DMS79 treated with DMSO at 0.1 percent for 48 hours (cell line): Measurements from ENCODE around the gene RNF220.
A peak's percentile ranks its signal among the peaks of the same experiment; 100 is the strongest.

Experiments
- DNase-seq: peaks from one replicate; lab custom pipeline; 2025; lab: John Stamatoyannopoulos, UW

The RNF220 gene

GRCh38 chr1:44587796-44588460 lies 182.9 kb downstream of the RNF220 start:
- no peak for DNase-seq

DNA sequence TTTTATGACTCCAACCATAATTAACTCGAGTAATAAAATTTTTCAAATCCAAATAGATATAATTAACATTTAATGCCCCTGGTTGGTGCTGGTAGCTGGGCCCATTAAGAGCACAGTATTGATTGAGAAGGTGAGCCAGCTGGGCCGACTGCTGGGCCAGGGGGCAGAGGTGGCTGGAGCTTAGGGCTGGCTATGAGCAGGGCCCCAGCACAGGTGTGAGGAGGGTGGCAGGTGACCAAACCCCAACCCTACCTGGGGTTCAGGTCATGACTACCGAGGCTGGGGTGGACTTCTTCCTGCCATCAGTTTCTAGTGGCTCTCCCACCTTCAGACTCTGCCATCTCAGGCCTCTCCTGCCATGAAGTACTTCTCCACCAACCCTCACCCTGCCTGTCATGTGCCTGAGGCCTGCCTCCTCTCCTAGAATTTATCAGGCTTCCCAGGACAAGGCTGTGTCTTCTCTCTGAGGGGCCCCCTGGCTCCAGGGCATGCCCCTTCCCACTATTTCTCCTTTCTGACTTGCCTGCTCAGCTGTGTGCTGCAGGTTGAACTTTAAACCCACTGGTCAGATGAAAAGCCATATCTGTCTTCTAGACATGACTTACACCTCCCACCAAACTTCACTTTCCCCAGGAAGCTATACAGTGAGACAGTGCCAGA lies 183.6 kb downstream of the RNF220 start:
- no peak for DNase-seq

DNA sequence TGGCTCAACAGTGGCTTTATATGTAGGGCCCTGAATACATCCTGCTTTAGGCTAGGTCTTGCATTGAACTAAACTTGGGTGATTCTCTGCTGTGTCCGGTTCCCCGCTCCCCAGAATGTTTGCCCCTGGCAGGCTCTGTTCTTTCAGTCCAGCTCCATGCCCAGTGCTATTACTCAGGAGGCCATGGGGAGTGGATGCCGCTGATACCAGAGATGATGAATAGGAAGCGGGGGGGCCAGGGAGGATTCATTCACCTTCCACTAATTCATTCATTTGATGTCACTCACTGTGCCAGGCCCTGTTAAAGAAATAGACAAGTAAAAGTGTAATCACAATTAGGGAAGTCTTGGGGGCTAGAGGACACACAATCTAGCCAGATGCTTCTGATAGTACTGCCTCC lies 185.4 kb downstream of the RNF220 start:
- DNase-seq = no peak

GRCh38 chr1:44591381-44591780 lies 186.3 kb downstream of the RNF220 start:
- DNase-seq = no peak

DNA sequence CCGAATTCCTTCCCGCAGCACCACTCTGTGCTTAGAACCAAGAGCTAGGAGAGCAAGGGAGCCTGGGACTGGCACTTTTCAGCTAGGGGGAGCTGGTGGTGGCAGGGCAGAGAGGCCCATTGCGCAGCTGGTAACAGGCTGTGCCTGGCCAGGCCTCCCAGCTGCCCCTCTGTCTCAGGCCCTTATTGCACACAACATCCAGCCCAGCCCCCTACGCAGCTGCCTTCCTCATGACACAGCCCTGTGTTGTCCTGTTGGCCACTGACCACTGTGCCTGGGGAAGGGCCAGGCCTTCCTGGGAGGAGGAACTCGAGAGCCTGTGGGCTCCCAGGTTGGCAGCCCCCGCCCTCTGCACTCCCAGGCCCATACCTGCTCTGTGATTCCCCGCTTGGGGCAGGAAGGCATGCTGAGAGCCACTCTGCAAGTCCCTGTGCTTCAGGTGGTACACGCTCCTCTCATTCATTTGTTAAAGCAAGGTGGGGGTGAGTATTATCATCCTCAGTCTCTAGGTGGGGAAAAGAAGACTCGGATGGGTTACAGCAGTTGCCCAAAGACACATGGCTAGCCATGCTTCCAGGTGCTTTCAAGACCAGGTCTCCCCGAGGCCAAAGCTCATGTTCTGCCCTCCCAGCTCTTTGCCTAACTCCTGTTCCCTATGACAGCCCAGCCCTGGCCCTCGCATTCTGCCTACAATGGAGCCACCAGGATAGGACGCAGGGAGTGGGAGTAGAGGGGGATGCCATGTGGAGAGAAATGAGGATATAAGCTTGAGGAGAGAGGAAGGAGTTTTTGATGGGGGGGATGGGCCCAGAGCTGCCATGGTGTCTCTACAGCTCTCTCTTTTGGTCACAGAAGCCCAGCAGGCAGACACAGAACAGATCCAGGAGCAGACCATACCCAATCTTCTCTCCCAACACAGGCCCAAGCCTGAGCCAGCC lies 187.4 kb downstream of the RNF220 start:
- DNase-seq = no peak

DNA sequence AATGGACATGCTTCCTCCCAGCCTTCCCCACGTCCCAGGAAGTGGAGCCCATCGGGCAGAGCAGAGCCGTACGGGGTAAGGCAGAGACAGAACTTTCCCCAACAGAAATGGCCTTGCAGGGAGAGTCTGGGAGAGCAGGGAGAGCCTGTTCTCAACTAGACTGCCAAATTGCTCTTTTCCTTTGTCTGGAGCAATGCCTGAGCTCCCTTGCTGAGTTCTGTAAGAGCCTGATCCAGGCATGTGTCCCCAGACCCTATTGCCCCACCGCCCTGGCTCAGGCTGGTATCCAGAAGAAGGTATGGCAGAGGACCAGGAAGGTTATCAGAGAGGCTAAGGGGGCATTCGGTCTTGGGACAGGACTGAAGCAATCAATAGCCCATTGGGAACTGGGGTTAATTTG lies 189.3 kb downstream of the RNF220 start:
- DNase-seq = no peak

DNA sequence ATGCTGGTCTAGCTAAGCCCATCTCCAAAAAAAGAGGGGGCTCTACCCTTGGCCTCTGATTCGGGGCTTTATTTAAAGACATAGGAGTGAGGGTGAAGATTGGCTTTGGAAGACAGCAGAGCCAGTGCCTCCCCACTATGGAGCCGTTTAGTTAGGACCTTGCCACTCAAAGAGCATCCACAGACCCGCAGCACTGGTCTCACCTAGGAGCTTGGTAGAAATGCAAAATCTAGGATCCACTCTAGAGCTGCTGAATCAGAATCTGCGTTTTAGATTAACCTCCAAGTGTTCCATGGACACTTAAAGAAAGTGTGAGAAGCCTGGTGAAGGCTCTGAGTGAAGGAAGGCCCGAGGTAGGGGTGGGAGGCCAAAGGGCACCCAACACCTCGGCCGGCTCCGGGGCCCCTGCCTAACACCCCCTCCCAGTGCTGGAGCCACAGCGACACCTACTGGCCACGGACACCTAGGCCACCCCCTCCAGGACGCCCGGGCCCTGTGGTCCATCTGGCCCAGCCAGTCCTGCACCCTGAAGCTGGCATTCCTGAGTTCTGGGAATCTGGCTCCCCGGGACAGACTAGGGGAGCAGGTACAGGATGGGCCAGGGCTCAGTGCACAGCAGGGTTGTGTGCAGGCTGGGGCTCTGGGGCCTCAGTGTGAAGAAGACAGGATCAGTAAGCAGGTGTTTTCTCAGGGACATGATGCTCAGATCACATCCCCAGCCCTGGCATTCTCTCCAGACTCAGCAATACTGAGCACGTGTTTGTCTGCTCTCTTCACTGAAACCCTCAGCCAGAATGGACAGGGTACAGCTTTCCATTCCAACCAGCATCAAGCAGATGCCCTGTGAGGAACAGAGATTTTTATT lies 190.0 kb downstream of the RNF220 start:
- no peak for DNase-seq

DNA sequence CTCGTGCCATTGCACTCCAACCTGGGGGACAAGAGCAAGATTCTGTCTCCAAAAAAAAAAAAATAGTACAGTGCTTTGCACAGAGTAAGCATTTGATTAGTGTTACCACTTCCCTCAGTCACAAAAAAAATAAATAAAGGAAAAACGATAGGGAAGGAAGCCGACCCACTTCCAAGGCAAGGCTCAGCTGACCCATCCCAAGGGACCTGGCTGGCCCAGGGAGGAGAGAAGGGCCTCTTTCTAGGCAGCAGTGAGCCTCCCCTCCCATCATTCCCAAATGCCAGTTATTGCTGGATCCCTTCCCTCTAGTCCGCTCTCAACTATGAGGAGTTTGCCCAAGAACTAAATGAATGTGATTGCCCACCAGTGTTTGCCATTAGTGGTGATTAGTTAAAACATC lies 191.5 kb downstream of the RNF220 start:
- DNase-seq = no peak

- DNase-seq = no peak
These were observed 193.1 kb downstream of the RNF220 start for GRCh38 chr1:44598167-44598566.

- peak; percentile 74 for DNase-seq
These were observed 197.9 kb downstream of the RNF220 start for GRCh38 chr1:44602634-44603628.

GRCh38 chr1:44603718-44604117 lies 198.7 kb downstream of the RNF220 start:
- DNase-seq = peak; percentile 100

- DNase-seq = peak; percentile 51
These were observed 199.3 kb downstream of the RNF220 start for GRCh38 chr1:44604157-44604955.

DNA sequence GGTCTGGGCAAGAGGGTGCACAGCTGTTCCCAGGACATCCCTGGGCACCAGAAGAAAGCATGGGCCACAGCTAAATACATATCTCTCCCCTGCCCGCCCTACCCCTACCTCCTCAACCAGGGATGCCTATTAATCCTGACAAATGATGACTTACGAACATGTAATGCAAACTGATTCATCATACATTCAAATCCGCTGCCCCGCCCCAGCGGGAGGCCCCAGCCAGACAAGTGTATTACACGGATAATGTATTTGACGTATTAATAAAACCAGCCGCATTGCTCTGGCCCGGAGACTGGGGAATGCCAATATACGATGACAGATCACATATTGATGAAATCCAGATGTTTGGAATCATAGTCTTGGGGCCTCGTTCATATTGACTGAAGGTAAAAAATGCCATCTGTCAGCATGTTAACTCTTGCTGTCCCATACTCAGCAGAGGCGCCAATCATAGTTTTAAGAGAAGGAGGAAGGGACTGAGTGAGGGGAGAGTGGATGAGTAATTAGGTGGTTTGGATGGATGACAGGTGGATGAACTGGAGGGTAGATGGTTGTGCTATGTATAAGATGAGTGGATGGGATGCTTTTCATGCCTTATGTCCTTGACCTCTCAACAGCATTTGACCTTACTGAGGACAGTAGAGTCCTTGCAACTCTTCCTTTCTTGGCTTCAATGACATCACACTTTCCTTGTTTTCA lies 201.0 kb downstream of the RNF220 start:
- DNase-seq = no peak

DNA sequence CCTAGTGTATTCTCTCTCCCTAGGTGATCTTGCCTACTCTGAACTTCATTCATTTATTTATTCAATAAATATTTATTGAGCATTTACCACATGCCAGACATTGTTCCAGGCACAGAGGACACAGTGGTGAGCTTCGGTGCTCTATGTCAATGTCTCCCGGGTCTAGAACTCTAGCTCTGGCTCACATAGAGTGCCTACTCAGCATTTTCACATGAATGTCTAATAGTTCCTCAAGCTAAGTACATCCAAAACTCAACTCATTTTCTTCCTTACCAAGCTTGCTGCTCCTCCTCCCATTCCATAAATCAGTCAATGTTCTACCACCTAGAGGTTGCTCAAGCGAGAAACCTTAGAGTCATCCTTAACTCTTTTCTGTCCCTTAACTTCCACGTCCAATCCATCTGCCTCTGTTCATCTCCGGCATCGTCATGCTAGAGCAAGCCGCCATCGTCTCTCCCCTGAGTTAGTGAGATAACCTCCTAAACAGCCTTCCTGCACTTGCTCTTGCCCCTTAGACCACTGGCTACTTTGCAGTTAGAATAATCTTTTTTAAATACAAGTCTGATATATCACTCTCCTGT lies 201.7 kb downstream of the RNF220 start:
- DNase-seq = no peak

GRCh38 chr1:44608141-44608540 lies 203.1 kb downstream of the RNF220 start:
- DNase-seq = no peak

DNA sequence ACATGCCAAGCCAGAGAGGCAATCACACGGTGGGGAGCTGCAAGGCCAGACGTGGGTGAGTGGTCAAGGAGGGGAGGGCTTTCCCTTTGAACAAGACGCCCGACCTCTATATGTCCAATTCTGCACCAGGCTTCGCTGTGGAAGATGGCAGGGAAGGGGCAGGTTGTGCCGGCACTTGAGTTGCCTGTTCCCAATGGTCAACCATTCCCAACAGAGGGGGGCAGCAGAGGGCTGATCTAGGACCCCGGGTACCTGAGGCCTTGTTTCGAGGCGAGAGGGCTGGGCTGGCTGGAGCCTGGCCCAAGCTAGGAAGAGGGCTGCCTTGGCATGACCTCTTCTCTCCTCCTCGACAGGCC lies 204.3 kb downstream of the RNF220 start:
- no peak for DNase-seq

DNA sequence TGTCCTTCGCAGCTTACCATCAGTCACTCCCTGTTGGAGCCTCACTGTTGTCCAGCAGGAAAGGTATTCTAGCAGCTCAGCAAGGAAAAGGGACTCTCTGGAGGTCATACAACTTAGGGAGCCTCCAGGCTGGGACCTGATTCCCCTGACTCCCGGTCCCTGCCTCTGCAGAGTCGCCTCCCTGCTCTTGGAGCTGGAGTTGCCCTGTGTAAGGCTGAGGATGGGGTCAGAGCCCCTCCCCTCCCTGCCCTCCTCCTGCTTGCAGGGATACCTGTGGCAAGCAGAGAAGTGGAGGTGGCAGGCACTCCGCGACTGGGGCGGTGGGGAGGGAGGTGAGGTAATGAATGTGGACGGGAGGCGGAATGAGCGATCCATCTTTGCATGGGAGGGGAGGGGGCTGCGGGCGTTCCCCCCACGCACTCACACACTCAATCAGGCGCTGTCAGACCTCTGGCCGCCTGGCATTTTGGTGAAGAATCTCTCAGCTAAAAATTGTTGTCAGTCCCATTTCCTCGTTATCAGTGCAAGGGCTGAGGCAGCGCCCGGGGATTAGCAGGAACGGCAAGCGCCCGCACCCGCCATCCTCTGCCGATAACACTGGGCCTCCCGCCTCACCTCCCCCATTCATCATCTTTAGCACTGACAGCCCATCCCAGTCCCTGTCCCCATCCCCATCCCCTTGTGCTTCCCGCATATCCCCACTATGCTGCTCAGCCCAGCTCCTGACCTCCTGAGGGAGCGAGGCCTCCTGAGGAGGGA lies 204.9 kb downstream of the RNF220 start:
- no peak for DNase-seq

DNA sequence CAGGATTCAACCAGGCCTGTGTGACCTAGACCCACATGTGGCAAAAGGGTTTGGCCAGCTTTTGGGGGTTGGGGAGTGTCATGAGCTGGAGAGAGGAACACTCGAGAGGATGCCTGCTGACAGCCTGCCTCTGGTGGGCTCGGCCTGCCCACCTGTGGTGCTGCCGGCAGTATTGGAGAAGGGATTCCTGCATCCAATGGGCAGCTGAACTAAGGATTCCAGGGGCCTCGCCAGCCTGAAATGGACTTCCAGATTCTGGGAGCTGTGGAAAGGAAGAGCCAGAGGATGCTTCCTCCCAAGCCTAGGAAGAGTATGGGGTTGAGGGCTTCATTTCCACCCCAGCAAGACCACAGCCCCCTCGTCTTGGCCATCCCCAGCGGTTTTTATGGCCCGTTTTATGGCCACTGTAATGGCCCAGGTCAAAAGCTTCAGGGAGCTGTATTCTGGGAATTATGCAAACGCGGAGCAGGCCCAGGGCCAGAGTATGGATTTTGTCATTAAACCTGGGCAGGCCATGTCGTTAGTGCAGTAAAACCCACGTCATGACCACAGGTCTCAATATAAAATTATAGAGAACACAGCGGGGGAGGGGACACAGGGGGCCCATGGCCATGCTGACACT lies 205.6 kb downstream of the RNF220 start:
- no peak for DNase-seq
